Activated CD4-positive, alpha-beta memory T cell treated with anti-CD3 and anti-CD28 coated beads for 36 hours (primary cell): ENCODE data around the gene SERF2. TPM values are rescaled to one million over a fixed set of nuclear protein-coding genes. Genes with fewer than 3 reads are reported as not detected.

Source experiments
- CTCF ChIA-PET: fragments of 350-600 bp; sonication (Branson Sonifier 250); formaldehyde crosslinking; loops from one replicate; lab custom pipeline; 2021; ENCODE audit warnings: antibody characterized with exemption, inconsistent platforms; lab: Charles Lee
- POLR2A ChIA-PET: fragments of 350-600 bp; sonication (Branson Sonifier 250); formaldehyde crosslinking; loops from one replicate; lab custom pipeline; 2021; ENCODE audit warnings: antibody characterized with exemption; lab: Charles Lee
- DNase-seq: peaks from one replicate; pipeline ENCODE4 v3.0.0-alpha.2; 2020
- H3K27ac Mint-ChIP-seq: one replicate; pipeline ENCODE4 v1.8.0; 2021; ENCODE audit warnings: mixed read lengths
- H3K27me3 Mint-ChIP-seq: one replicate; pipeline ENCODE4 v1.8.0; 2021; ENCODE audit warnings: mixed read lengths
- H3K36me3 Mint-ChIP-seq: one replicate; pipeline ENCODE4 v1.8.0; 2021; ENCODE audit warnings: mixed read lengths
- H3K4me1 Mint-ChIP-seq: one replicate; pipeline ENCODE4 v1.8.0; 2021; ENCODE audit warnings: low read depth, mixed read lengths
- H3K4me3 Mint-ChIP-seq: one replicate; pipeline ENCODE4 v1.8.0; 2021; ENCODE audit warnings: mild to moderate bottlenecking, mixed read lengths
- H3K9me3 Mint-ChIP-seq: one replicate; pipeline ENCODE4 v1.8.0; 2021; ENCODE audit warnings: mixed read lengths
- intact Hi-C: fragments of 100-400 bp; cut with micrococcal nuclease; formaldehyde crosslinking; loops from one replicate; pipeline ENCODE4 v1.15.1; 2023
- total RNA-seq, 2 experiments: library from RNA; stranded (reverse); gene quantifications; one replicate each; pipeline ENCODE4 v1.2.3, GENCODE V29; 2021

The SERF2 gene
- total RNA-seq, 2 experiments from 2014 or later: 787 to 817 TPM

- Mint-ChIP-seq H3K27me3 (no peaks in the 10 kb centered on the region), H3K9me3 (no peaks in the 10 kb centered on the region), H3K27ac (no peak overlapping the region), H3K36me3 (peaks cover 42% of the 10 kb centered on the region), H3K4me3 (no peak overlapping the region), H3K4me1 (peaks cover 14% of the 10 kb centered on the region)
- intact Hi-C loops: no loop called here
- POLR2A ChIA-PET: interaction anchor here (0.6 kb wide), 1 partner anchor 276 kb away, joined by 4 read pairs; no protein-coding TSS in a partner anchor
- no peak for DNase-seq
- CTCF ChIA-PET: no interaction called here
Observed at GRCh38 chr15:43772624-43773023, 19.5 kb upstream of the SERF2 start.

GRCh38 chr15:43774062-43774461 lies 18.1 kb upstream of the SERF2 start:
- Mint-ChIP-seq H3K9me3 (no peaks in the 10 kb centered on the region), H3K36me3 (peaks cover 34% of the 10 kb centered on the region), H3K4me3 (no peak overlapping the region), H3K27ac (no peak overlapping the region), H3K27me3 (no peaks in the 10 kb centered on the region), H3K4me1 (peaks cover 22% of the 10 kb centered on the region)
- CTCF ChIA-PET: no interaction called here
- POLR2A ChIA-PET: no interaction called here
- intact Hi-C loops: no loop called here
- DNase-seq: no peak

DNA sequence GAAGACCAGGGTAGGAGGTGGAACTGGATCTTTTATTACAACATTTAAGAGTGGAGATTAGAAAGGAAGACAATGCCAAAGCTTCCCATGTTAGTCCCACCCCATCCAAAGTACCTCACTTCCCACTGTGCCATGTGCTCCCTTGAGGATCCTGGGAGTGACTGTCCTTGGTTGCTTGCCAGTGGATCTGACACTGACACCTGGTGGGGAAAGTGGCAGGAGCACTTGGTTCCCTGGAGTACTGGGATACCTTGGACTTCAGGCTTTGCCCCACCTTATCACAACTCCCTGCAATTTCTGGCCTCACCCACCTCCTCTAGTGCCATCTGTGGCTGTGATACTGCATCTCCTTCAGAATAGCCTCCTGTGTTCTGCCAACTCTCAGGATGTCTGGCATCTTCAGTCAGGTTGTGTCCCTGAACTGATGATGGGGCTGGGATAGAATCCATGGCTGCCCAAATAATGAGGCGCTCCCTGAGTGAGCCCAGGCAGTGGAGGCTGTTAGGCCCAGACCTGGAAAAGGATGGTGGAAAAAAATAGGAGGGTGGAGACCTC lies 16.6 kb upstream of the SERF2 start:
- peaks cover 22% of the 10 kb centered on the region for H3K36me3 Mint-ChIP-seq
- no peak overlapping the region for H3K27ac Mint-ChIP-seq
- peaks cover 24% of the 10 kb centered on the region for H3K4me1 Mint-ChIP-seq
- ChIA-PET CTCF (interaction anchor here (2.1 kb wide), 1 partner anchor 19 kb away, joined by 5 read pairs; no protein-coding TSS in a partner anchor), POLR2A (interaction anchor here (1.8 to 2.5 kb wide), 3 partner anchors 11 to 52 kb away, joined by 9 to 21 read pairs (median 10); partner anchors contain the start of genes SERF2 and WDR76)
- peak; percentile 13 for DNase-seq
- no peaks in the 10 kb centered on the region for H3K27me3 Mint-ChIP-seq
- no peaks in the 10 kb centered on the region for H3K9me3 Mint-ChIP-seq
- intact Hi-C loops: no loop called here
- no peak overlapping the region for H3K4me3 Mint-ChIP-seq

DNA sequence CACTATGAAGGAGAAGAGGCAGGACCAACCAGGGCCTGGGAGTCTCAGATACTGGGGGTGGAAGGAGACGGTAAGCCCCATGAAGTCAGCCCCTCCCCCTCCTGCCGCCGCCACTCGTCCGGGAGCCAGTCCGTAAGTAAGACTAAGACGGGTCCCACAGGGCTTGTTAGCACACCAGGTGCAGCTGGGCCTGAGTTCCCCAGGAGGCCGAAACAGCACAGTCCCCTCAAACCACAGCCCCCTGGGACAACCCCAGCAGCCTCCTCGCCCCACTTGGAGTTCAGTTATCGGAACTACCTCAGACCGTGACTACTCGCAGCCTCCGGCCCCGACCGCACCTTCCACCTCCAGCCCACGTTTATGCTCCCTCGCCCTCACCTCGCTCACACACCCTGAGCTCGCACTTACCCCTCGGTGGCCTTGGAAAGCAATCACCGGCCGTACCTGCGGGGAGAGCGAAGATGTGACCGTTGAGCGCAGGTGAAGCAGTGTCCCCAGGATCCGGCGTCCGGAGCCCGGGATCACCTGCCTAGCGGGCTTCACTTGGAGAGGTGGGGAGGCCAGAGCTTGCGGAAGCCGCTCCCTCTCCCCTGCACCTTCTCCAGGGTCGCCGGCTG lies 15.9 kb upstream of the SERF2 start:
- Mint-ChIP-seq H3K4me1 (peaks cover 24% of the 10 kb centered on the region), H3K4me3 (peak overlapping the region; percentile 85), H3K9me3 (no peaks in the 10 kb centered on the region), H3K27ac (no peak overlapping the region), H3K27me3 (no peaks in the 10 kb centered on the region), H3K36me3 (peaks cover 15% of the 10 kb centered on the region)
- intact Hi-C loops: loop anchor here (2.0 kb wide), 1 partner anchor 27 kb away; no protein-coding TSS in a partner anchor
- DNase-seq: peak; percentile 47
- ChIA-PET POLR2A (interaction anchor here (1.1 to 2.5 kb wide), 7 partner anchors 12 to 51 kb away, joined by 4 to 21 read pairs (median 7); partner anchors contain the start of genes HYPK, MFAP1, SERF2 and SERINC4), CTCF (interaction anchor here (0.8 to 2.1 kb wide), 8 partner anchors 12 to 34 kb away, joined by 3 to 15 read pairs (median 5); partner anchors contain the start of genes HYPK and SERINC4)

DNA sequence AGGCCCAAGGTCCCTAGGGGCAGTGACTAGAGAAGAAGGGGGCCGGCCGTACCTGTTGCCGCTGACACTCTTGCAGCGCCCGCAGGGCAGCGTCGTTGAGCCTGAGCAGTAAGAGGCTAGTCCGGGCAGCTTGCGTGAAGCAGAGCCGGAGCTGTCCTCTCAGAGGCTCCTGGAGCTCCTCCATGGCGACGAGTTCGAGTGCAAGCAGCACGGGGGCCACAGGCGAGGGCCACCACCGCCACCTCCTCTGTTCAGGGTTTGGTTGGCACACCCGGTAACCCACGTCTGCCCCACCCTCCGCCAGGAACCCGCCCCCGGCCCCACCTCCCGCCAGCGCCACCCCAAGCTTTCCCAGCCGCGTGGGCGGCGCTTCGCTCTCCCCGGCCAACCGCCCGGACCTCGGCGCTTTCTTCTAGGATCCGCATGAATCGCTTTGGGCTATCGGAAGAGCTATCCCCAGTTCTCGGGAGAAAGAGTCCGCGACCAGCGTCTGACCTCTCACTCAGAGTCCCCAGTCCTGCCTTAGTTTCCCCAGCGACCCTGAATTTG lies 15.3 kb upstream of the SERF2 start, which contains the start of gene ELL3:
TSS of gene ELL3 (minus strand) at position 249 of the 549 bp plus-strand sequence. CDS start at position 184, 65 bp downstream.
- peak; percentile 87 for DNase-seq
- H3K9me3 Mint-ChIP-seq: no peaks in the 10 kb centered on the region
- H3K27me3 Mint-ChIP-seq: no peaks in the 10 kb centered on the region
- peak within 1 kb of the TSS; percentile 84 for H3K27ac Mint-ChIP-seq
- H3K4me1 Mint-ChIP-seq: peaks cover 24% of the 10 kb centered on the region
- POLR2A ChIA-PET: interaction anchor here (0.7 to 2.5 kb wide), 9 partner anchors 13 to 51 kb away, joined by 3 to 21 read pairs (median 6); partner anchors contain the start of genes HYPK, MFAP1, SERF2 and SERINC4
- intact Hi-C loops: loop anchor here (1.0 to 2.0 kb wide), 3 partner anchors 16 to 48 kb away; partner anchors contain the start of genes MFAP1 and SERF2
- CTCF ChIA-PET: interaction anchor here (0.8 to 2.1 kb wide), 9 partner anchors 12 to 35 kb away, joined by 3 to 15 read pairs (median 5); partner anchors contain the start of genes HYPK and SERINC4
- peaks cover 12% of the 10 kb centered on the region for H3K36me3 Mint-ChIP-seq
- H3K4me3 Mint-ChIP-seq: peak within 1 kb of the TSS; percentile 85

DNA sequence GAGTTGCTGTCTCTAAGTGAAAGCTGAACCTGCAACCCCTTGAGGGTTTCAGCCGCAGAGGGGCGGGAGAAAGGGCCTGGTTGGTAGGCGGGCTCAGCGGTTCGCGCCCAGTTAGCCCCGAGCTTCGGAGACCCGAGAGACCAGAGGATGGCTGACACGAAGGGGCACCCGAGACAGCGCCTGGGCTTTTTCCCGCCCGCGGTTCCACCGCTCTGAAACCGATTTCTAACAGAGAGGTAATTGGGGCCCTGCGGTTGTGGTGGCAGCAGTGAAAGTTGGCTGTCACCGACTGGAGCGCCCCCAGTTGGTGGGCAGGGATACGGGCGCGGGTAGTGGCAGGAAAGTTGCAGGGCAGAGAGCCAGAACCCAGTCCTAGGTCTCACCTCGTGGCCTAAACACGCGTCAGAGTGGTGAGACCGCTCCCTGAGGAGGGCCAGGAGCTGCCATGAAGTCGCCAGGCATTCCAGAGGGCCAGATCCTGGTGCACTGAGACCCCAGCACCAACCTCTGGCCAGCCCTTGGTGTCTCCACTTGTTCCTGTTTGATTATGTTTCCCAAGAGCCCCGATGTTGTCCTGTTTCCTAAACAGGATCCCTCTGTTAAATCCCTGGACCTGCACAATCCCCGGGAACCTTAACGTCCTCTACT lies 14.7 kb upstream of the SERF2 start:
- peak overlapping the region; percentile 84 for H3K27ac Mint-ChIP-seq
- peaks cover 24% of the 10 kb centered on the region for H3K4me1 Mint-ChIP-seq
- POLR2A ChIA-PET: interaction anchor here (0.7 to 2.5 kb wide), 9 partner anchors 13 to 50 kb away, joined by 3 to 21 read pairs (median 6); partner anchors contain the start of genes HYPK, MFAP1, SERF2 and SERINC4
- H3K9me3 Mint-ChIP-seq: no peaks in the 10 kb centered on the region
- intact Hi-C loops: loop anchor here (1.0 to 2.0 kb wide), 3 partner anchors 15 to 47 kb away; partner anchors contain the start of genes MFAP1 and SERF2
- DNase-seq: peak; percentile 93
- H3K4me3 Mint-ChIP-seq: peak overlapping the region; percentile 85
- peaks cover 6% of the 10 kb centered on the region for H3K36me3 Mint-ChIP-seq
- H3K27me3 Mint-ChIP-seq: no peaks in the 10 kb centered on the region
- CTCF ChIA-PET: interaction anchor here (0.8 to 2.1 kb wide), 9 partner anchors 11 to 35 kb away, joined by 3 to 15 read pairs (median 5); partner anchors contain the start of genes HYPK and SERINC4

GRCh38 chr15:43779016-43779415 lies 13.1 kb upstream of the SERF2 start:
- H3K4me1 Mint-ChIP-seq: peaks cover 24% of the 10 kb centered on the region
- H3K4me3 Mint-ChIP-seq: no peak overlapping the region
- H3K27me3 Mint-ChIP-seq: no peaks in the 10 kb centered on the region
- H3K9me3 Mint-ChIP-seq: no peaks in the 10 kb centered on the region
- CTCF ChIA-PET: interaction anchor here (1.2 kb wide), 1 partner anchor 10 kb away, joined by 3 read pairs; no protein-coding TSS in a partner anchor
- intact Hi-C loops: no loop called here
- no peak for DNase-seq
- H3K36me3 Mint-ChIP-seq: no peaks in the 10 kb centered on the region
- POLR2A ChIA-PET: no interaction called here
- H3K27ac Mint-ChIP-seq: no peak overlapping the region

- no peak overlapping the region for H3K4me3 Mint-ChIP-seq
- CTCF ChIA-PET: interaction anchor here (0.8 to 2.0 kb wide), 2 partner anchors 13 to 19 kb away, joined by 3 to 5 read pairs; partner anchors contain the start of gene ELL3
- H3K4me1 Mint-ChIP-seq: peaks cover 17% of the 10 kb centered on the region
- DNase-seq: no peak
- no peaks in the 10 kb centered on the region for H3K27me3 Mint-ChIP-seq
- peaks cover 23% of the 10 kb centered on the region for H3K36me3 Mint-ChIP-seq
- no peak overlapping the region for H3K27ac Mint-ChIP-seq
- POLR2A ChIA-PET: no interaction called here
- intact Hi-C loops: no loop called here
- no peaks in the 10 kb centered on the region for H3K9me3 Mint-ChIP-seq
Observed at GRCh38 chr15:43789409-43789808, 2.7 kb upstream of the SERF2 start.

DNA sequence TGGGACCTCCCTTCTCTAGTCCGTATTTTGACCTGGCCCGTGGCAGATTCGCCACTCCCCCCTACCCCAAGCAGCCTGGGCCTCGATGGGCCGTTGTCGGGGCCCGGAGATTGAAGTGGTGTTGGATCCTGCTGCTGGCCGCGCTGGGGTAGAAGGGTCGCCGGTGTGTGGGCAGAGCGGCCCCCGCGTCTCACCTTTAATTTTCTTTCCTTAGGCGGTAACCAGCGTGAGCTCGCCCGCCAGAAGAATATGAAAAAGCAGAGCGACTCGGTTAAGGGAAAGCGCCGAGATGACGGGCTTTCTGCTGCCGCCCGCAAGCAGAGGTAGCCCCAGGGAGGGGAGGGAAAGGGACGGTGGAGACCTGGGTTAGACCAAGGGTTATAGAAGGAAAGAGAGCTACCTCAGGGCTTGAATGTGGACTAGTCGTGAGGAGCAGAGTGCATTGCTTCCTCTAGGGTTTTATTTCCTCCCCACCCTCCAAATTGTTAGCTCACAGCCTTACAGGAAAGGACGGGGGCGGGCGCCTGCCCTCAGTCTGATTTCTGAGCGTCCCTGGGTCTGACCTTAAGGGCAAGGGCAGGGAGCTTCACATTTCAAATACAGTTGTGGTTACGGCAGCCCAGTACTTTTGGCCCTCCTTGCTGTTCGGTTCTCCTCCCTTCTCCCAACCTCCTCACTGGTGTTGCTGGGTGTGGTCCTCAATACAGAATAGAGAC lies 799 bp downstream of the SERF2 start:
- Mint-ChIP-seq H3K4me1 (peaks cover 38% of the 10 kb centered on the region), H3K36me3 (peaks cover 44% of the 10 kb centered on the region), H3K27me3 (no peaks in the 10 kb centered on the region), H3K4me3 (peak overlapping the region; percentile 95), H3K9me3 (no peaks in the 10 kb centered on the region), H3K27ac (peak overlapping the region; percentile 96)
- POLR2A ChIA-PET: interaction anchor here (0.8 to 4.5 kb wide), 6 partner anchors 8 to 47 kb away, joined by 5 to 21 read pairs (median 10); partner anchors contain the start of genes ELL3, HYPK, MFAP1 and PDIA3
- intact Hi-C loops: loop anchor here (1.0 to 2.0 kb wide), 4 partner anchors 7 to 44 kb away; partner anchors contain the start of genes HYPK, MFAP1 and SERINC4
- CTCF ChIA-PET: interaction anchor here (1.1 to 1.5 kb wide), 2 partner anchors 16 to 23 kb away, joined by 3 to 5 read pairs; partner anchors contain the start of gene ELL3
- DNase-seq: peak; percentile 64

DNA sequence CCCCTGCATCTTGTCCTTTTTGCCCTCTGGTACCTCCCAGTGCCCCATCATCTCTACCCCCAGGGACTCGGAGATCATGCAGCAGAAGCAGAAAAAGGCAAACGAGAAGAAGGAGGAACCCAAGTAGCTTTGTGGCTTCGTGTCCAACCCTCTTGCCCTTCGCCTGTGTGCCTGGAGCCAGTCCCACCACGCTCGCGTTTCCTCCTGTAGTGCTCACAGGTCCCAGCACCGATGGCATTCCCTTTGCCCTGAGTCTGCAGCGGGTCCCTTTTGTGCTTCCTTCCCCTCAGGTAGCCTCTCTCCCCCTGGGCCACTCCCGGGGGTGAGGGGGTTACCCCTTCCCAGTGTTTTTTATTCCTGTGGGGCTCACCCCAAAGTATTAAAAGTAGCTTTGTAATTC lies 1.5 kb downstream of the SERF2 start:
- intact Hi-C loops: loop anchor here (2.0 kb wide), 1 partner anchor 45 kb away; no protein-coding TSS in a partner anchor
- Mint-ChIP-seq H3K36me3 (peaks cover 49% of the 10 kb centered on the region), H3K9me3 (no peaks in the 10 kb centered on the region), H3K4me3 (peak overlapping the region; percentile 95), H3K27me3 (no peaks in the 10 kb centered on the region), H3K27ac (peak overlapping the region; percentile 96), H3K4me1 (peaks cover 44% of the 10 kb centered on the region)
- DNase-seq: no peak
- ChIA-PET POLR2A (interaction anchor here (1.0 to 4.5 kb wide), 4 partner anchors 17 to 47 kb away, joined by 5 to 21 read pairs (median 11); partner anchors contain the start of genes ELL3, MFAP1, PDIA3 and WDR76), CTCF (interaction anchor here (1.1 to 1.5 kb wide), 2 partner anchors 17 to 24 kb away, joined by 3 to 5 read pairs; partner anchors contain the start of gene ELL3)
